HCT116 (cell line): ENCODE results near the gene SIK3. TPM values are rescaled to one million over a fixed set of nuclear protein-coding genes. Genes with fewer than 3 reads are reported as not detected.

Source experiments
- ATAC-seq: fragments of 200-7000 bp; cut with Tn5 transposase; 2 replicates; pipeline ENCODE4 v1.9.1; 2020; ENCODE audit warnings: mild to moderate bottlenecking, moderate library complexity
- BruUV-seq: library from RNA; stranded (reverse); fragments of 400-500 nt; replicated peaks from 2 replicates; lab custom pipeline; 2021; lab: Mats Ljungman, UMichigan
- CTCF ChIA-PET: fragments of 300-600 bp; sonication (Branson Sonifier 250); formaldehyde crosslinking; loops from one replicate; lab custom pipeline; 2021; ENCODE audit warnings: antibody characterized with exemption; lab: Charles Lee
- POLR2A ChIA-PET: fragments of 300-600, 350-600 bp; sonication (Branson Sonifier 250); formaldehyde crosslinking; loops from one replicate; lab custom pipeline; 2021; ENCODE audit warnings: antibody characterized with exemption; lab: Charles Lee
- RAD21 ChIA-PET, 2 experiments: fragments of 300-600 bp; sonication (Branson Sonifier 250); formaldehyde crosslinking; loops; one replicate each; lab custom pipeline; 2023; ENCODE audit warnings: low total read pairs in 2 of 2; ENCODE audit not compliant: uncharacterized antibody in 2 of 2, unreplicated experiment in 2 of 2, low non-redundant PET in 1 of 2; lab: Charles Lee
- DNase-seq: peaks from one replicate; pipeline ENCODE4 v3.0.0-alpha.2; 2010; ENCODE audit warnings: low read depth, low spot score
- H2AFZ ChIP-seq: fragments of 200-600 bp; shearing (Covaris generic), sonication (generic); 2 replicates; pipeline ENCODE4 v1.6.1; 2017; ENCODE audit warnings: low read depth, mixed run types, mixed read lengths, antibody characterized with exemption, low read length; ENCODE audit not compliant: poor library complexity, severe bottlenecking
- H3K27ac ChIP-seq: 2 replicates; pipeline ENCODE4 v1.5.1; 2012; ENCODE audit warnings: low read depth, low read length
- H3K27me3 ChIP-seq: fragments of 200-600 bp; sonication (generic); 2 replicates; pipeline ENCODE4 v1.6.1; 2016; ENCODE audit warnings: mixed run types, low read length, mixed read lengths; ENCODE audit not compliant: insufficient read depth
- H3K36me3 ChIP-seq, 2 experiments: fragments of 200-500 bp in 1 of 2; fragments of 200-600 bp in 1 of 2; sonication (Bioruptor generic) in 1 of 2; sonication (generic) in 1 of 2; 2 replicates each; pipeline versions ENCODE4 v1.5.1 to v1.6.1; 2014 to 2016; ENCODE audit warnings: low read length in 2 of 2, inconsistent platforms in 1 of 2, mixed read lengths in 1 of 2, mixed run types in 1 of 2; ENCODE audit not compliant: insufficient read depth in 2 of 2, control insufficient read depth in 1 of 2
- H3K4me1 ChIP-seq, 2 experiments: fragments of 200-600 bp in 1 of 2; sonication (generic) in 1 of 2; 2 replicates each; pipeline versions ENCODE4 v1.5.1 to v1.6.1; 2012 to 2017; ENCODE audit warnings: low read length in 2 of 2, inconsistent platforms in 1 of 2, mild to moderate bottlenecking in 1 of 2, mixed read lengths in 1 of 2, mixed run types in 1 of 2, moderate library complexity in 1 of 2; ENCODE audit not compliant: insufficient read depth in 2 of 2, control insufficient read depth in 1 of 2
- H3K4me2 ChIP-seq: fragments of 200-600 bp; sonication (generic); 2 replicates; pipeline ENCODE4 v1.6.1; 2017; ENCODE audit warnings: mixed run types, low read length, mixed read lengths
- H3K4me3 ChIP-seq, 2 experiments: fragments of 200-600 bp in 1 of 2; sonication (generic) in 1 of 2; replicated peaks in 1 of 2; 2 replicates each; pipeline ENCODE4 v1.5.1; 2011 to 2016; ENCODE audit warnings: low read length in 2 of 2, control low read depth in 1 of 2, low read depth in 1 of 2, mild to moderate bottlenecking in 1 of 2, mixed read lengths in 1 of 2, mixed run types in 1 of 2
- H3K79me2 ChIP-seq: fragments of 200-600 bp; sonication (generic); 2 replicates; pipeline ENCODE4 v1.6.1; 2017; ENCODE audit warnings: mild to moderate bottlenecking, mixed run types, low read length, moderate library complexity, mixed read lengths; ENCODE audit not compliant: insufficient read depth
- H3K9ac ChIP-seq: fragments of 200-600 bp; sonication (generic); 2 replicates; pipeline ENCODE4 v1.6.1; 2016; ENCODE audit warnings: low read length, mixed read lengths
- H3K9me2 ChIP-seq: fragments of 200-600 bp; sonication (generic), shearing (Covaris generic); 2 replicates; pipeline ENCODE4 v1.6.1; 2017; ENCODE audit warnings: mixed run types, mild to moderate bottlenecking, moderate library complexity; ENCODE audit not compliant: insufficient read depth
- H3K9me3 ChIP-seq, 2 experiments: fragments of 200-500 bp in 1 of 2; fragments of 200-600 bp in 1 of 2; sonication (Bioruptor generic) in 1 of 2; sonication (generic) in 1 of 2; 2 replicates each; pipeline ENCODE4 v1.6.1; 2014 to 2017; ENCODE audit warnings: low read length in 2 of 2, mixed read lengths in 2 of 2, inconsistent platforms in 1 of 2, low read depth in 1 of 2, mild to moderate bottlenecking in 1 of 2, mixed run types in 1 of 2, moderate library complexity in 1 of 2; ENCODE audit not compliant: control insufficient read depth in 1 of 2, insufficient read depth in 1 of 2
- H4K20me1 ChIP-seq: fragments of 200-600 bp; sonication (generic), shearing (Covaris generic); 2 replicates; pipeline ENCODE4 v1.6.1; 2017; ENCODE audit warnings: mixed run types, mild to moderate bottlenecking, moderate library complexity; ENCODE audit not compliant: insufficient read depth
- ATF3 ChIP-seq: IDR thresholded peaks from 2 replicates; pipeline ENCODE4 v1.6.1; 2012
- EGR1 ChIP-seq: IDR thresholded peaks from 2 replicates; pipeline ENCODE4 v1.6.1; 2012; ENCODE audit warnings: low read depth
- ELF1 ChIP-seq: IDR thresholded peaks from 2 replicates; pipeline ENCODE4 v1.6.1; 2012; ENCODE audit warnings: low read depth, borderline replicate concordance
- EZH2 ChIP-seq: fragments of 200-600 bp; sonication (generic); IDR thresholded peaks from 2 replicates; pipeline ENCODE4 v1.6.1; 2017; ENCODE audit warnings: antibody characterized with exemption, mixed run types
- EZH2phosphoT487 ChIP-seq: fragments of 200-600 bp; IDR thresholded peaks from 2 replicates; pipeline ENCODE4 v1.6.1; 2018; ENCODE audit warnings: antibody characterized with exemption, borderline replicate concordance
- POLR2A ChIP-seq: IDR thresholded peaks from 2 replicates; pipeline ENCODE4 v1.7.0; 2011; ENCODE audit warnings: borderline replicate concordance; ENCODE audit not compliant: insufficient read depth, insufficient read length; ENCODE audit errors: extremely low read depth
- POLR2AphosphoS5 ChIP-seq: IDR thresholded peaks from 2 replicates; pipeline ENCODE4 v1.6.1; 2011; ENCODE audit warnings: mild to moderate bottlenecking, low read depth, low read length, moderate library complexity
- RAD21 ChIP-seq: IDR thresholded peaks from 2 replicates; pipeline ENCODE4 v1.6.1; 2012; ENCODE audit warnings: low read depth, mild to moderate bottlenecking
- REST ChIP-seq: IDR thresholded peaks from 2 replicates; pipeline ENCODE4 v1.6.1; 2012; ENCODE audit warnings: low read depth
- SP1 ChIP-seq: IDR thresholded peaks from 2 replicates; pipeline ENCODE4 v1.6.1; 2012; ENCODE audit warnings: low read depth
- SRF ChIP-seq: IDR thresholded peaks from 2 replicates; pipeline ENCODE4 v1.6.1; 2012; ENCODE audit warnings: low read depth
- YY1 ChIP-seq: IDR thresholded peaks from 2 replicates; pipeline ENCODE4 v1.6.1; 2011; ENCODE audit warnings: low read length, low read depth, moderate library complexity, mild to moderate bottlenecking; ENCODE audit not compliant: insufficient replicate concordance; ENCODE audit errors: extremely low read depth
- ZBTB33 ChIP-seq: IDR thresholded peaks from 2 replicates; pipeline ENCODE4 v1.6.1; 2011; ENCODE audit warnings: mild to moderate bottlenecking, low read length, moderate library complexity; ENCODE audit not compliant: insufficient replicate concordance; ENCODE audit errors: extremely low read depth
- ZFX ChIP-seq: fragments of 450-650 bp; IDR thresholded peaks from 2 replicates; pipeline ENCODE4 v1.6.1; 2017
- ZNF274 ChIP-seq: fragments of 200-500 bp; sonication (Bioruptor generic); IDR thresholded peaks from 2 replicates; pipeline ENCODE4 v1.6.1; 2014; ENCODE audit warnings: mild to moderate bottlenecking, low read depth, low read length, inconsistent platforms
- intact Hi-C: fragments of 100-400 bp; cut with micrococcal nuclease; formaldehyde crosslinking; loops from 2 replicates; pipeline ENCODE4 v1.10.0; 2022
- total RNA-seq: library from RNA; stranded (reverse); gene quantifications from one replicate; pipeline ENCODE4 v1.2.1, GENCODE V29; 2021; ENCODE audit not compliant: unreplicated experiment

SIK3 gene
- total RNA-seq, 1 experiment from 2014 or later: 21.0 TPM

GRCh38 chr11:117071344-117071787, 26.9 kb downstream of the SIK3 start (continued):
- no peak for TF ChIP-seq POLR2AphosphoS5
- no peak for TF ChIP-seq EZH2phosphoT487
- no peak for TF ChIP-seq ZFX

GRCh38 chr11:117070016-117070415, 28.2 kb downstream of the SIK3 start:
- H3K27me3 ChIP-seq: peaks cover 9% of the 10 kb centered on the region; the same call in 1 of the 2 replicates
- H3K4me1 ChIP-seq: peaks cover 28 to 34% of the 10 kb centered on the region in 2 experiments
- H3K9me2 ChIP-seq: no peaks in the 10 kb centered on the region
- H3K4me3 ChIP-seq: no peak overlapping the region
- no peak overlapping the region for H3K9ac ChIP-seq
- intact Hi-C loops: no loop called here
- ATAC-seq (no peak), DNase-seq (no peak)
- ChIA-PET RAD21 (no interaction called here), POLR2A (no interaction called here), CTCF (no interaction called here)
- H3K27ac ChIP-seq: no peak overlapping the region
- no peaks in the 10 kb centered on the region for H3K9me3 ChIP-seq
- H3K79me2 ChIP-seq: peaks cover 48% of the 10 kb centered on the region
- no peak for TF ChIP-seq EZH2phosphoT487
- TF ChIP-seq ZNF274: no peak
- TF ChIP-seq ZBTB33: no peak
- TF ChIP-seq YY1: no peak
- TF ChIP-seq POLR2A: no peak
- no peak for TF ChIP-seq SRF
- no peak for TF ChIP-seq EGR1
- TF ChIP-seq EZH2: no peak
- TF ChIP-seq REST: no peak
- no peak for TF ChIP-seq RAD21
- TF ChIP-seq SP1: no peak
- TF ChIP-seq ZFX: no peak
- TF ChIP-seq POLR2AphosphoS5: no peak
- no peak for TF ChIP-seq ELF1
- TF ChIP-seq ATF3: no peak
- no peak overlapping the region for H3K4me2 ChIP-seq
- H3K36me3 ChIP-seq: no peaks in the 10 kb centered on the region
- BruUV-seq: no TSS peak
- H2AFZ ChIP-seq: no peak overlapping the region
- H4K20me1 ChIP-seq: peaks cover 57% of the 10 kb centered on the region
